Measurements from ENCODE around the gene DISP3.

DISP3 gene

DNA sequence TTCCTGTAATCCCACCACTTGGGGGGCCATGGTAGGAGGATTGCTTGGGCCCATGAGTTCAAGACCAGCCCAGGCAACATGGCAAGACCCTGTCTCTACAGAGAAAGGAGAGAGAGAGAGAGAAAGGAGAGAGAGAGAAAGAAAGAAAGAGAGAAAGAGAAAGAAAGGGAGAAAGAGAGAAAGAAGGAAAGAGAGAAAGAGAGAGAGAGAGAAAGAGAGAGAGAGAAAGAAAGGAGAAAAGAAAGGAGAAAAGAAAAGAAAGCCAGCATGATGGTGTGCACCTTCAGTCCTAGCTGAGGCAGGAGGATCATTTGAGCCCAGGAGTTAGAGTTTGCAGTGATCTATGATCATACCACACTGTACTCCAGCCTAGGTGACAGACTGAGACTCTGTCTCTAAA is 82.8 kb downstream of the DISP3 start:
- TF ChIP-seq, protein P1, sequence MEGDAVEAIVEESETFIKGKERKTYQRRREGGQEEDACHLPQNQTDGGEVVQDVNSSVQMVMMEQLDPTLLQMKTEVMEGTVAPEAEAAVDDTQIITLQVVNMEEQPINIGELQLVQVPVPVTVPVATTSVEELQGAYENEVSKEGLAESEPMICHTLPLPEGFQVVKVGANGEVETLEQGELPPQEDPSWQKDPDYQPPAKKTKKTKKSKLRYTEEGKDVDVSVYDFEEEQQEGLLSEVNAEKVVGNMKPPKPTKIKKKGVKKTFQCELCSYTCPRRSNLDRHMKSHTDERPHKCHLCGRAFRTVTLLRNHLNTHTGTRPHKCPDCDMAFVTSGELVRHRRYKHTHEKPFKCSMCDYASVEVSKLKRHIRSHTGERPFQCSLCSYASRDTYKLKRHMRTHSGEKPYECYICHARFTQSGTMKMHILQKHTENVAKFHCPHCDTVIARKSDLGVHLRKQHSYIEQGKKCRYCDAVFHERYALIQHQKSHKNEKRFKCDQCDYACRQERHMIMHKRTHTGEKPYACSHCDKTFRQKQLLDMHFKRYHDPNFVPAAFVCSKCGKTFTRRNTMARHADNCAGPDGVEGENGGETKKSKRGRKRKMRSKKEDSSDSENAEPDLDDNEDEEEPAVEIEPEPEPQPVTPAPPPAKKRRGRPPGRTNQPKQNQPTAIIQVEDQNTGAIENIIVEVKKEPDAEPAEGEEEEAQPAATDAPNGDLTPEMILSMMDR (IDR thresholded peaks at IDR 0.05; ENCODE audit: insufficient read depth, low read length, poor library complexity, severe bottlenecking), result no peak
- no peak for DNase-seq (ENCODE audit: extremely low read depth, insufficient read length)
- H3K4me3 ChIP-seq (replicated peaks; ENCODE audit: low read depth, low read length), result no peak overlapping the region
- H3K36me3 ChIP-seq (ENCODE audit: control insufficient read depth, insufficient read depth, low read length), result no peaks in the 10 kb centered on the region
- peaks cover 4% of the 10 kb centered on the region for H3K27me3 ChIP-seq (replicated peaks; ENCODE audit: control insufficient read depth, insufficient read depth, low read length)

DNA sequence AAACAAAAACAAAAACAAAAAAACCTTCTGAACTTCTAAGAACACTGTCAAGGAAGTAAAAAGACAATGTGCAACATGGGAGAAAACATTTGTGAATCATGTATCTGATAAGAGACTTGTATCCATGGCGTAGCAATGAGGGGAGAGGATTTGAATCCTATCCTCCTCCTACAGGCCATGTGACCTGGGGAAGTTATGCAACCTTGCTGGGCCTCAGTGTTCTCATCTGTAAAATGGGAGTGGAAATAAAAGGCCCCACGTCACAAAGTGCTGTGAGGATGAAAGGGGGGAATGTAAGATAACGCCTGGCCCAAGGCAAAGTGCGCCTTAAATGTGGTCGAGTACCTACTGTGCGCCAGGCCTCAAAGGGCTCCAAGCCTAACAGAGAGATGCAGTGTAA is 83.7 kb downstream of the DISP3 start:
- Histone ChIP-seq H3K4me3 (replicated peaks; ENCODE audit: low read depth, low read length) (no peak overlapping the region), H3K36me3 (ENCODE audit: control insufficient read depth, insufficient read depth, low read length) (no peaks in the 10 kb centered on the region), H3K27me3 (replicated peaks; ENCODE audit: control insufficient read depth, insufficient read depth, low read length) (peaks cover 1% of the 10 kb centered on the region)
- TF ChIP-seq, protein P1 (IDR thresholded peaks at IDR 0.05; ENCODE audit: insufficient read depth, low read length, poor library complexity, severe bottlenecking), result no peak
- no peak for DNase-seq (ENCODE audit: extremely low read depth, insufficient read length)

DNA sequence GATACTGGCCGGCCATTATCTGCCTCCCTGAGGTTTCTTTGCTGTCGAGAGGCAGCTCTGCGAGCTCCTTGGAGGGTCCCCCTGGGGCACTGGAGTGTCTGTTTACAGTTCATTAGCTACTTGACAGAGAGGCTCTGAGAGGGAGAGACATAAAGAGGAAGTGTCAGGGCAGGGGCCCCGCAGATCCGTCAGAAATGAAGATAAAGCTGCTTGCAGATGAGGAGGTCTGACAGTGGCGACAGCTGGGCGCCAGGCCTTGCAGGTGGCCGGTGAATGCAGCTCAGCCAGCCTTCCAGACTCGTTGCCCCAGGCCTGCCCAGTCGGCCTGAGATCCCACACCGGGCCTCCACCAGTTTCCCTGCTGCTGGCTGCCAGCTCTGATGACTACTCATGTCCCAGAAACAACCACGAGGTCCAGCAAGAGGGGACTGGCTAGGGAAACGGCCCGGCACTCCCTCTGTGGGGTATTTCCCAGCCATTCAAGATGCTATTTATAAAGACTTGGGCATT is 84.7 kb downstream of the DISP3 start:
- no peak for DNase-seq (ENCODE audit: extremely low read depth, insufficient read length)
- Histone ChIP-seq H3K4me3 (replicated peaks; ENCODE audit: low read depth, low read length) (no peak overlapping the region), H3K27me3 (replicated peaks; ENCODE audit: control insufficient read depth, insufficient read depth, low read length) (peaks cover 1% of the 10 kb centered on the region), H3K36me3 (ENCODE audit: control insufficient read depth, insufficient read depth, low read length) (no peaks in the 10 kb centered on the region)
- TF ChIP-seq, protein P1 (IDR thresholded peaks at IDR 0.05; ENCODE audit: insufficient read depth, low read length, poor library complexity, severe bottlenecking), result no peak

DNA sequence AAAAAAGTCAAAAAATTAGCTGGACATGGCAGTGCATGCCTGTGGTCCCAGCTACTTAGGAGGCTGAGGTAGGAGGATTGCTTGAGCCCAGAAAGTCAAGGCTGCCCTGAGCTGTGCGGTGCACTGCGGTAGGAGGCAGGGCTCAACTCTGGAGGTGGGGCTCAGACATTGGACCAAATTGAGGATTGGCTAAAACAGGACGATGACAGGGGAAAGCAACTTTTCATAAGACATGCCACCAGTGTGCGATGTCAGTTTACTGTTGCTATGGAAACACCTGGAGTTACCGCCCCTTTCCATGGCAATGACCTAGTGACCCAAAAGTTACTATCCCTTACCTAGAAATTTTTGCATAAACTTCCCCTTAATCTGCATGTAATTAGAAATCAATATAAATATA is 85.3 kb downstream of the DISP3 start:
- H3K36me3 ChIP-seq (ENCODE audit: control insufficient read depth, insufficient read depth, low read length), result no peaks in the 10 kb centered on the region
- no peak overlapping the region for H3K4me3 ChIP-seq (replicated peaks; ENCODE audit: low read depth, low read length)
- TF ChIP-seq, protein P1 (IDR thresholded peaks at IDR 0.05; ENCODE audit: insufficient read depth, low read length, poor library complexity, severe bottlenecking), result no peak
- no peaks in the 10 kb centered on the region; the same call in none of the 2 replicates for H3K27me3 ChIP-seq (replicated peaks; ENCODE audit: control insufficient read depth, insufficient read depth, low read length)
- no peak for DNase-seq (ENCODE audit: extremely low read depth, insufficient read length)

DNA sequence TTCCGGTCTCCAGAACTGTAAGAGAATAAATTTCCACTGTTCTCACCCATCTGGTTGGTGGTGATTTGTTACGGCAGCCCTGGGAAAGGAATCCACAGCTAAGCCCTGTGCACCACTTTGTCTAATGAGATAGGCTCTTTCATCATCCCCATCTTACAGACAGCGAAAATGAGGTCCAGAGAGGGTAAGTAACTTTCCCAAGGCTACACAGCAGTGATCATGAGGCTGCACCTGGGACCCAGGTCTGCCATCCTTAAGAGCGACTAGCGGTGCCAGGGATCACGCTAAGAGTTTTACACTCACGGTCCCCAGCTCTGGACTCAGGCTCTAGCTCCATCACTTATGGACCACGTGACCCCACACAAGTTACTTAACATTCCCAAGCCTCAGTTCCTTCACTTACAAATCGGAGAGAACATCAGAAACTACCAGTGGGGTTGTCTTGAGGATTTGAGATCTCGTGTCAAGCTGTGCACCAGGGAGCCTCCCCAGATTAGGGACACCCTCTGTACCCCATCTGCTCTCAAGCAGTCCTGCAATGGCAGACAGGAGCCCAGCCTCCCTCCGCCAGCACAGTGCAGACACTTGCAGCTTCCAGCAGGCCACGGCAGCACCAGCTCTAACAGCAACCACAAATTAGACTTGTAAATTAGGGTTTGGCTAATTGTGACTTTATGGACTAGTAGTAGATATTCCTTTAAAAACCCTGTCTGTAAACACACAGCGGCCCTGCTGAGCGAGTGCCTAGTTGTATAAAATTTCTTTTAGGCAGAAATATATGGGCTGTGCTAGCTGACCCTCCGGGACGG is 87.3 kb downstream of the DISP3 start:
- Histone ChIP-seq H3K4me3 (replicated peaks; ENCODE audit: low read depth, low read length) (no peak overlapping the region), H3K27me3 (replicated peaks; ENCODE audit: control insufficient read depth, insufficient read depth, low read length) (peaks cover 3% of the 10 kb centered on the region), H3K36me3 (ENCODE audit: control insufficient read depth, insufficient read depth, low read length) (no peaks in the 10 kb centered on the region)
- no peak for DNase-seq (ENCODE audit: extremely low read depth, insufficient read length)
- TF ChIP-seq, protein P1 (IDR thresholded peaks at IDR 0.05; ENCODE audit: insufficient read depth, low read length, poor library complexity, severe bottlenecking), result no peak
